Activated CD4-positive, alpha-beta memory T cell treated with anti-CD3 and anti-CD28 coated beads for 36 hours (primary cell): ENCODE measurements around the gene PTGIS. TPM values are rescaled to one million over a fixed set of nuclear protein-coding genes. Genes with fewer than 3 reads are reported as not detected.
A peak's percentile ranks its signal among the peaks of the same experiment; 100 is the strongest.

Source experiments
- CTCF ChIA-PET: fragments of 350-600 bp; sonication (Branson Sonifier 250); formaldehyde crosslinking; loops from one replicate; lab custom pipeline; 2021; ENCODE audit warnings: antibody characterized with exemption, inconsistent platforms; lab: Charles Lee
- POLR2A ChIA-PET: fragments of 350-600 bp; sonication (Branson Sonifier 250); formaldehyde crosslinking; loops from one replicate; lab custom pipeline; 2021; ENCODE audit warnings: antibody characterized with exemption; lab: Charles Lee
- DNase-seq: peaks from one replicate; pipeline ENCODE4 v3.0.0-alpha.2; 2020
- H3K27ac Mint-ChIP-seq: one replicate; pipeline ENCODE4 v1.8.0; 2021; ENCODE audit warnings: mixed read lengths
- H3K27me3 Mint-ChIP-seq: one replicate; pipeline ENCODE4 v1.8.0; 2021; ENCODE audit warnings: mixed read lengths
- H3K36me3 Mint-ChIP-seq: one replicate; pipeline ENCODE4 v1.8.0; 2021; ENCODE audit warnings: mixed read lengths
- H3K4me1 Mint-ChIP-seq: one replicate; pipeline ENCODE4 v1.8.0; 2021; ENCODE audit warnings: low read depth, mixed read lengths
- H3K4me3 Mint-ChIP-seq: one replicate; pipeline ENCODE4 v1.8.0; 2021; ENCODE audit warnings: mild to moderate bottlenecking, mixed read lengths
- H3K9me3 Mint-ChIP-seq: one replicate; pipeline ENCODE4 v1.8.0; 2021; ENCODE audit warnings: mixed read lengths
- intact Hi-C: fragments of 100-400 bp; cut with micrococcal nuclease; formaldehyde crosslinking; loops from one replicate; pipeline ENCODE4 v1.15.1; 2023
- total RNA-seq, 2 experiments: library from RNA; stranded (reverse); gene quantifications; one replicate each; pipeline ENCODE4 v1.2.3, GENCODE V29; 2021

PTGIS gene
- total RNA-seq, 2 experiments from 2014 or later: 1.8 TPM

DNA sequence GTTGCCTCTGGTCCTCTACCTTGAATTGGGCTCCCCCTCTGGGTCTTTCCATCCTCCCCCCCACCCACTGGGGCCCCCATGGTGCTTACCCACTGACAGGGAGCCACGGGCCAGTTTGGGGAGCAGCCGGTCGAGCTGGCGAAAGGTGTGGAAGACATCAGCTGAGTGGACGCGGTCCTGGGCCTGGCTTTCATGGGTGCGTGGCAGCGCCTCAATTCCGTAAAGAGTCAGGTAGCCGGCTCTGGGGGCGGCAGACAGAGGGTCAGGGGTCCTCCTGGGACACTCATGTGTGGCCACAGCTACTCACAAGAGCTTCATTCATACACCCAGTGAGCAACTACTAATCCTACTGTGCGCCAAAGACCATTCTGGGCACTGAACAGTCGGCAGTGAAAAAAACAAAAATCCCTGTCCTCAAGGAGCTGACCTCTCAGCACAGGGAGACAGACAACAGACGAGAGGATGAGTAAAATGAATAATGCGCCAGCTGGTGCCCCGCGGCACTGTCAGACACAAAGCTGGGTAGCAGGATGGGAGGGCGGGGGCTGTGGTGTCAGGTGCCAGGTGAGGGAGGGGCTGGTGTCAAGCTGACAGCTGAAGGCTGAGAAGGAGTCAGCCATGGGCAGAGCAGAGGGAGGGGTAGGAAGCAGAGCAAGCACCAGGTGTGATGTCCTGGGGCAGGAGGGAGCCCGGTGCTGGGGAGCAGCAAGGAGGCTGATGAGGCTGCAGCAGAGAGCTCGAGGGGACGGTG lies 28.3 kb downstream of the PTGIS start:
- Mint-ChIP-seq H3K27me3 (peaks cover 10% of the 10 kb centered on the region), H3K27ac (no peak overlapping the region), H3K9me3 (peaks cover 5% of the 10 kb centered on the region), H3K36me3 (peaks cover 4% of the 10 kb centered on the region), H3K4me3 (no peak overlapping the region), H3K4me1 (peaks cover 30% of the 10 kb centered on the region)
- no peak for DNase-seq
- ChIA-PET POLR2A (interaction anchor here (0.8 to 2.5 kb wide), 2 partner anchors 57 to 69 kb away, joined by 3 to 18 read pairs; no protein-coding TSS in a partner anchor), CTCF (interaction anchor here (0.5 to 16.2 kb wide), 11 partner anchors 14 to 354 kb away, joined by 3 to 764 read pairs (median 4); no protein-coding TSS in a partner anchor)
- intact Hi-C loops: loop anchor here (5.0 to 10.0 kb wide), 2 partner anchors 305 to 388 kb away; no protein-coding TSS in a partner anchor

DNA sequence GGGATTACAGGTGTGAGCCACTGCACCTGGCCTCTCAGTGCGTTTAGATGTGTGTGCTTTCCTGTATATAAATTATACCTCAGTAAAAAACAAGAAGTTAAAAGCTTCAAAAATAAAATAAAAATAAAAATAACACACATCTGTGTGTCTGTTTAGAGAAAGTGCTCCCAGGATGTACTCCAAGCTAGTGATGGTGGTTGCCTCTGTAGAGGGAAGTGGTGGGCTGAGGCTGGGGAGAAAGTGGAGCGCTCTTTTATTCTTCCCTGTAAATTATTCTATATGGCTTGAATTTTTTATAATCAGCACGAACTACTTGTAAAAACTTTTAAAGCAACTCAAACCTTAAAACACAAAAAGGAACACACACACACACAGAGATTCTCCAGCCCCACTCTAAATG lies 29.0 kb downstream of the PTGIS start:
- POLR2A ChIA-PET: no interaction called here
- intact Hi-C loops: no loop called here
- Mint-ChIP-seq H3K9me3 (no peaks in the 10 kb centered on the region), H3K4me1 (peaks cover 37% of the 10 kb centered on the region), H3K36me3 (peaks cover 2% of the 10 kb centered on the region), H3K4me3 (no peak overlapping the region), H3K27ac (no peak overlapping the region), H3K27me3 (peaks cover 10% of the 10 kb centered on the region)
- DNase-seq: no peak
- CTCF ChIA-PET: interaction anchor here (0.8 to 16.2 kb wide), 7 partner anchors 7 to 207 kb away, joined by 3 to 764 read pairs (median 3); no protein-coding TSS in a partner anchor

DNA sequence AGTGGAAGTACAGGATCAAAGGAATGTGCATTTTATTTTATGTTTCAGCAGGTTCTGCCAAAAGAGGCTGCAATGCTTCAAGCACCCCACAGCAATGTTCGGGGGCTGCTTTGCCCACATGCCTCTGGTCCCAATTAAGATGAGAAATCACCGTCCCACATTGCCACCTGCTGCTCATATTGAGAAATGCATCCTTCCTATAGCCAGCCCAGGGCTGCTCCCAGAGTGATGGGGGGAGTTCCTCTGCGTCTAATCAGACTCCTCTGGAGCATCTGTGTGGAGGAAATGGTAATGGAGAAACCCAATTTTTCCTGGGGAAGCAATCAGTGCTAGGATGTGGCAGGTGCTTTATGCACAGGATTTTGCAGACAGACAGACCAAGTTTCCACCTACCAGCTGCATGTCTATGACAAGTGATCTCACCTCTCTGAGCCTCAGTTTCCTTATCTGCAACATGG lies 33.7 kb downstream of the PTGIS start:
- peaks cover under 1% of the 10 kb centered on the region for H3K36me3 Mint-ChIP-seq
- no peak overlapping the region for H3K4me3 Mint-ChIP-seq
- peaks cover 21% of the 10 kb centered on the region for H3K4me1 Mint-ChIP-seq
- peak overlapping the region; percentile 69 for H3K27ac Mint-ChIP-seq
- H3K27me3 Mint-ChIP-seq: peaks cover 9% of the 10 kb centered on the region
- intact Hi-C loops: loop anchor here (1.0 kb wide), 2 partner anchors 50 to 200 kb away; no protein-coding TSS in a partner anchor
- DNase-seq: peak; percentile 74
- no peaks in the 10 kb centered on the region for H3K9me3 Mint-ChIP-seq
- ChIA-PET CTCF (interaction anchor here (0.7 to 3.1 kb wide), 20 partner anchors 8 to 382 kb away, joined by 3 to 75 read pairs (median 4); no protein-coding TSS in a partner anchor), POLR2A (interaction anchor here (1.0 to 1.1 kb wide), 3 partner anchors 56 to 61 kb away, joined by 3 to 8 read pairs (median 6); no protein-coding TSS in a partner anchor)

DNA sequence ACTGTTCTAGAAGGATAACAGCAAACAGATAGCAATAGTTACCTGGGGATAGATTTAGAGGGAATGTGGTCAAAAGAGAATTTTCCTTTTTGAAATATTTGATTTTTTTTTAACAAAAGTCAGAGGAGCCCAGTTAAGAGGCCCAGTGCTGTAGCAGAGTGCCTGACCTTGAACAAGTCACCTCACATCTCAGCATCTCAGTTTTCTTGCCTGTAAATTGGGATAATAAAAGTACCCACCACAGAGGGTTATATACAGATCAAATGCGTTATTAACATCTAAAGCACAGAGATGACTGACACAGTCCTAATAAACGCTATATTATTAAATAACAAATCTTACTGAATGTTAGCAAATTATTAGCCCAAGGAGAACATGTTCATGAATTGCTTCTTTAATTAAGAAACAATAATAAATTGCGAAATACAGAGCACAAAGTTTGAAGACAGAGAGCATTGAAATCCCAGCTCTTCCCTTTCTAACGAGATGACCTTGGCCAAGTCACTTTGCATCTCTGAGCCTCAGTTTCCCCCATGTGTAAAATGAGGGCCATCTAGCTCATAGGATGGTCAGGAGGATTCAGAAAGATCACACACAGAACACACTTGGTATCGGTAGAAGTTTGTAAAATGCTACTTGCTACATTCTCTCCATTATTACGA lies 35.5 kb downstream of the PTGIS start:
- ChIA-PET POLR2A (no interaction called here), CTCF (interaction anchor here (1.1 to 3.1 kb wide), 4 partner anchors 10 to 199 kb away, joined by 3 to 75 read pairs (median 15); no protein-coding TSS in a partner anchor)
- no peaks in the 10 kb centered on the region for H3K9me3 Mint-ChIP-seq
- H3K4me1 Mint-ChIP-seq: peaks cover 21% of the 10 kb centered on the region
- intact Hi-C loops: no loop called here
- DNase-seq: no peak
- no peak overlapping the region for H3K27ac Mint-ChIP-seq
- no peaks in the 10 kb centered on the region for H3K36me3 Mint-ChIP-seq
- H3K27me3 Mint-ChIP-seq: peaks cover 5% of the 10 kb centered on the region
- no peak overlapping the region for H3K4me3 Mint-ChIP-seq

DNA sequence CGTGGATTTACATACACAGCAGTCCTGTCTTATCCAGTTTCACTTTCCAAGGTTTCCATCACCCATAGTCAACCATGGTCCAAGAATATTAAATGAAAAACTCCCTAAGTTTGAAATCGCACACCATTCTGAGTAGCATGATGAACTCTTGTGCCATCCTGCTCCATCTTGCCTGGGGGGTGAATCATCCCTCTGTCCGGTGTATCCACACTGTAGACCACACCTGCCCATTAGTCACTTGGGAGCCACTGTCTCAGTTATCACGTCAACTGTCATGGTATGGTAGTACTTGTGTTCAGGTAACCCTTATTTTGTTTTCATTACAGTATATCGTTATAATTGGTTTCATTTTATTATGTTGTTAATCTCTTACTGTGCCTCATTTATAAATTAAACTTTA lies 38.5 kb downstream of the PTGIS start:
- no peak overlapping the region for H3K27ac Mint-ChIP-seq
- H3K27me3 Mint-ChIP-seq: peaks cover 12% of the 10 kb centered on the region
- peaks cover 8% of the 10 kb centered on the region for H3K9me3 Mint-ChIP-seq

DNA sequence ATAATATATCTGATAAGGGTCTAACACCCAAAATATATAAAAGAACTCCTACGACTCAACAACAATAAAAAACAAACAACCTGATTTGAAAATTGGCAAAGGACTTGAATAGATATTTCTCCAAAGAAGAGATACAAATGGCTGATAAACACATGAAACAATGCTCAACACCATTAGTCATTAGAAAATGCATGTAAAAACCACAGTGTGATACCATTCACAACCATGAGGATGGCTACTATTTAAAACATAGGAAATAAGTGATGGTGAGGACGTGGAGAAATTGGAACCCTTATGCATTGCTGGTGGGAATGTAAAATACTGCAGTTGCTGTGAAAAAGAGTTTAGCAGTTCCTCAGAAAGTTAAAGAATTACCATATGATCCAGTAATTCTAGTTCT lies 41.4 kb downstream of the PTGIS start:
- Mint-ChIP-seq H3K36me3 (no peaks in the 10 kb centered on the region), H3K9me3 (peaks cover 8% of the 10 kb centered on the region), H3K4me3 (no peak overlapping the region), H3K27ac (no peak overlapping the region), H3K4me1 (peaks cover 5% of the 10 kb centered on the region), H3K27me3 (peaks cover 25% of the 10 kb centered on the region)
- ChIA-PET POLR2A (no interaction called here), CTCF (interaction anchor here (0.8 to 0.9 kb wide), 2 partner anchors 82 to 142 kb away, joined by 3 to 6 read pairs; no protein-coding TSS in a partner anchor)
- intact Hi-C loops: no loop called here
- no peak for DNase-seq

More for the DNA sequence above, 38.5 kb downstream of the PTGIS start:
- DNase-seq: no peak
- H3K36me3 Mint-ChIP-seq: no peaks in the 10 kb centered on the region
- intact Hi-C loops: no loop called here
- peaks cover 11% of the 10 kb centered on the region for H3K4me1 Mint-ChIP-seq
- no peak overlapping the region for H3K4me3 Mint-ChIP-seq
- POLR2A ChIA-PET: no interaction called here
- CTCF ChIA-PET: interaction anchor here (0.7 kb wide), 1 partner anchor 501 kb away, joined by 3 read pairs; no protein-coding TSS in a partner anchor

DNA sequence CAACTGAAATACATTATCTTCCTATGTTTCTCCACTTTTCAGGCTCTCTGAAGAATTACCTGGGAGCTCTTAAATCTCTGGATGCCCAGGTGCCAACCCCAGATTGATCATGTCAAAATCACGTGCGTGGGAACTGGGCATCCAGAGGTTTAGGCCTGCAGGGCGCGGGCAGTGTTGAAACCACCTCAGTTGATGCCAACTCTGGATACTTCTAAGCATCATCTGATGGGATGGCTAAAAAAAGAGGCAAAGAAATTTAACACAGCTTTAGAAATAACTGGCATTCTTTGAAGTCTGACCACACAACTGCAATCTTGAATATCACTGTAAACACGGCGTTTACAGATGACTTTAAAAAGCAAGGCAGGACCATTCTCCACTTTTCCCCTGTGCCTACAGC lies 41.9 kb downstream of the PTGIS start:
- intact Hi-C loops: no loop called here
- peaks cover 25% of the 10 kb centered on the region for H3K27me3 Mint-ChIP-seq
- ChIA-PET POLR2A (no interaction called here), CTCF (interaction anchor here (0.8 to 1.3 kb wide), 4 partner anchors 16 to 142 kb away, joined by 3 to 6 read pairs (median 4); no protein-coding TSS in a partner anchor)
- peaks cover 8% of the 10 kb centered on the region for H3K9me3 Mint-ChIP-seq
- no peak overlapping the region for H3K4me3 Mint-ChIP-seq
- no peak for DNase-seq
- no peaks in the 10 kb centered on the region for H3K36me3 Mint-ChIP-seq
- peaks cover 5% of the 10 kb centered on the region for H3K4me1 Mint-ChIP-seq
- no peak overlapping the region for H3K27ac Mint-ChIP-seq

DNA sequence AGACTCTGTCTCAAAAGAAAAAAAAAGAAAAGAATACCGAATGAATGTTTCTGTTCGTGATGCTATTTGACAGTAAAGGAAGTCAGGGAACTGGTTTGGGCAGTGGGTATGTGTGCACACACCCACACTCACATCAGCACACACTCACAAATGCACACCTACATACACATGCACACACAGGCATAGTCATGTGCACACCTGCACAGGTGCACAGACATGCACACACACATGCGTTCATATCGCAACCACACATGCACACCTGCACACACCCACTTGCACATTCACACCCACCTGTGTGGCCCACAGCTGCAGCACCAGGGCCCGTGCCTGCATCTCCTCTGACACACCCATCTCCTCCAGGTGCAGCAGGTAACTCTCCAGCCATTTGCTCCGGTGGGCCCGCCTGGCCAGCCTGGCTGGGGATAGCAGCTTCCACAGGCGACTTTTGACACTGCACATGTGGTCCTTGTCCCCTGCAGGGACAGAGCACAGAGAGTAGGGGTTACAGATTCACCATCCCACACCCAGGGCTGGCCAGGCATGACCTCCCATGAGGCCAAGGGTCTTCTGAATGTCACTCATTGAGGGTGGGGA lies 44.1 kb downstream of the PTGIS start:
- H3K27ac Mint-ChIP-seq: no peak overlapping the region
- intact Hi-C loops: no loop called here
- peaks cover 8% of the 10 kb centered on the region for H3K9me3 Mint-ChIP-seq
- no peak overlapping the region for H3K4me3 Mint-ChIP-seq
- CTCF ChIA-PET: no interaction called here
- DNase-seq: no peak
- POLR2A ChIA-PET: no interaction called here
- H3K4me1 Mint-ChIP-seq: peaks cover 5% of the 10 kb centered on the region
- H3K27me3 Mint-ChIP-seq: peaks cover 27% of the 10 kb centered on the region
- H3K36me3 Mint-ChIP-seq: no peaks in the 10 kb centered on the region

DNA sequence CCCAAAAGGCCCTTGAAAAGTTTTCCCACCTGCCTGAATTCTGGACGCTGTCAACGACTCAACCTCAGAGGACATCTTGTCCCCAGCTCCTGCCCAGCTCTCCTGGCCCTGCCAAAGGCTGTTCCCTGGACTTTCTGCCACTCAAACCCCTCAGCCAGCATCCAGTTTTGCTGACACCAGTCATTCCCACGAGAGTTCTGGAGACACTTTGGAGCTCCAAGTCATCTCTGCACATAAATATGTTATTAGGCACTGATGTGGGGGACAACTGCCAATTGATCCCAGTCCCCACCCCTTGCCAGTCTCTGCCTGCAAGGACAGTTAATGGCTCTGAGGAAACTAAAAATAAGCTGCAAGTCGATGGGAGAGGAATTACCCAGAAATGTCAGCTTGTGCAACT lies 46.6 kb downstream of the PTGIS start:
- Mint-ChIP-seq H3K27ac (no peak overlapping the region), H3K36me3 (no peaks in the 10 kb centered on the region), H3K9me3 (peaks cover 8% of the 10 kb centered on the region), H3K4me1 (no peaks in the 10 kb centered on the region), H3K4me3 (no peak overlapping the region), H3K27me3 (peaks cover 26% of the 10 kb centered on the region)
- intact Hi-C loops: no loop called here
- POLR2A ChIA-PET: no interaction called here
- DNase-seq: no peak
- CTCF ChIA-PET: interaction anchor here (1.4 to 1.5 kb wide), 2 partner anchors 13 to 30 kb away, joined by 3 read pairs; no protein-coding TSS in a partner anchor

DNA sequence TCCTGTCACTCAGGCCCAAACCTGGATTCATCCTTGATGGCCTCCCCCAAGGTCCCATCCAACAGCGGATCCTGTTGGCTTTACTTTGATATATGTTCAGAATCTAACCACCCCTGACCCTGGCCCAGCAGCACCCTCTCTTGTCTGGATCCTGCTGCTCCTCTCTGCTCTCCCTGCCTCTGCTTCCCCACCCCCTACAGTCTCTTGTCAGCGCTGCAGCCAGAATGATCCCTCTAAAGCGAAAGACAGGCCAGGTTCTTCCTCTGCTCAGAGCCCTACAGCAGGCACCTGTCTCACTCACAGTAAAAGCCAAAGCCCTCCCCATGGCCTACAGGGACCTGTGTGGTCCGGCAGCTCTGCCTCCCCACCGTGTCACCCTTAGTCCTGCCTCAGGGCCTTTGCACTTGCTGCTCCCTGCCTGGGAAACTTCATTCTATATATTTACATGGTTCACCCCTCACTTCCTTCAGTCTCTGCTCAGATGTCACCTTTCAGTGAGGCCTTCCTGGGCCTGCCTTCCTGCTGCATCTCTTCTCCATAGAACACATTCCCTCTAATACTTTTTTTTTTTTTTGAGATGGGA lies 48.1 kb downstream of the PTGIS start:
- Mint-ChIP-seq H3K9me3 (peaks cover 4% of the 10 kb centered on the region), H3K4me1 (no peaks in the 10 kb centered on the region), H3K4me3 (no peak overlapping the region), H3K36me3 (no peaks in the 10 kb centered on the region), H3K27ac (no peak overlapping the region), H3K27me3 (peaks cover 22% of the 10 kb centered on the region)
- ChIA-PET CTCF (interaction anchor here (1.5 kb wide), 1 partner anchor 12 kb away, joined by 3 read pairs; no protein-coding TSS in a partner anchor), POLR2A (no interaction called here)
- intact Hi-C loops: no loop called here
- no peak for DNase-seq

DNA sequence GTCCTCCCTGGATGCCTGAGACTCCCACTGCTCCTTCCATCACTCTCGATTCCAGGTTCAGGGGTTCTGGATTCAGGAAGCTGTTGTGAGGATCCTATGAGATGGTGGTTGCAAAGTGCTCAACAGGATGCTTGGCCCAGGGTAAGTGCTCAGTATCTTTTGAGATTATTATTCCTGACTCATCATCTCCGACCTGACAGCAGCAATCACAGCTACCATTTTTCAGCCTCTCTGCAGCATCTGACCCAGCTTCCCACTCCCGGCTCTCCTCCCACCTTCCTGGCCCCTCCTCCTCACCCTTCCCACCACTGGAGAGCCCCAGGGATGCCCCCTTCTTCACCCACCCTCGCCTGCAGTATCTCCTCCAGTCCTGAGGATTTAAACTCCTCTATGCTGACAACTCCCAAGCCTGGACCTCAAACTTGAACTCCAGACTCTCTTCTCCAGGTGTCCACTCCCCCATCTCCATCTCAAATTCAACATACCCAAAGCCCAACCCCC lies 48.7 kb downstream of the PTGIS start:
- ChIA-PET CTCF (no interaction called here), POLR2A (no interaction called here)
- H3K4me1 Mint-ChIP-seq: no peaks in the 10 kb centered on the region
- peaks cover 23% of the 10 kb centered on the region for H3K27me3 Mint-ChIP-seq
- intact Hi-C loops: no loop called here
- H3K9me3 Mint-ChIP-seq: no peaks in the 10 kb centered on the region
- no peak overlapping the region for H3K4me3 Mint-ChIP-seq
- H3K36me3 Mint-ChIP-seq: no peaks in the 10 kb centered on the region
- H3K27ac Mint-ChIP-seq: no peak overlapping the region
- no peak for DNase-seq
